ENCODE data around the gene TLR1. TPM values are rescaled to one million over a fixed set of nuclear protein-coding genes. Genes with fewer than 3 reads are reported as not detected.

Gene TLR1
- total RNA-seq, 1 experiment from 2014 or later, result 0.28 TPM

- H3K4me1 Mint-ChIP-seq, result no peaks in the 10 kb centered on the region
- H3K9me3 Mint-ChIP-seq, result peaks cover 42% of the 10 kb centered on the region
- ATAC-seq (no peak), DNase-seq (ENCODE audit: low spot score) (no peak)
- no peak overlapping the region for H3K27ac Mint-ChIP-seq
- POLR2A ChIA-PET, result no interaction called here
- peaks cover 16% of the 10 kb centered on the region for H3K36me3 Mint-ChIP-seq
- no peak overlapping the region for H3K4me3 Mint-ChIP-seq
- TF ChIP-seq USF1 (CRISPR knock-in tag; IDR thresholded peaks at IDR 0.05) (no peak), MXD4 (CRISPR knock-in tag; IDR thresholded peaks at IDR 0.05; ENCODE audit: borderline replicate concordance) (no peak), PREB (CRISPR knock-in tag; IDR thresholded peaks at IDR 0.05; ENCODE audit: borderline replicate concordance) (no peak), CREM (CRISPR knock-in tag; IDR thresholded peaks at IDR 0.05) (no peak), GRHL2 (CRISPR knock-in tag; IDR thresholded peaks at IDR 0.05; ENCODE audit: insufficient replicate concordance, severe bottlenecking) (no peak), FOXK1 (CRISPR knock-in tag; IDR thresholded peaks at IDR 0.05) (no peak), RELA (CRISPR knock-in tag; IDR thresholded peaks at IDR 0.05; ENCODE audit: borderline replicate concordance) (no peak)
- TF ChIP-seq, protein P1, sequence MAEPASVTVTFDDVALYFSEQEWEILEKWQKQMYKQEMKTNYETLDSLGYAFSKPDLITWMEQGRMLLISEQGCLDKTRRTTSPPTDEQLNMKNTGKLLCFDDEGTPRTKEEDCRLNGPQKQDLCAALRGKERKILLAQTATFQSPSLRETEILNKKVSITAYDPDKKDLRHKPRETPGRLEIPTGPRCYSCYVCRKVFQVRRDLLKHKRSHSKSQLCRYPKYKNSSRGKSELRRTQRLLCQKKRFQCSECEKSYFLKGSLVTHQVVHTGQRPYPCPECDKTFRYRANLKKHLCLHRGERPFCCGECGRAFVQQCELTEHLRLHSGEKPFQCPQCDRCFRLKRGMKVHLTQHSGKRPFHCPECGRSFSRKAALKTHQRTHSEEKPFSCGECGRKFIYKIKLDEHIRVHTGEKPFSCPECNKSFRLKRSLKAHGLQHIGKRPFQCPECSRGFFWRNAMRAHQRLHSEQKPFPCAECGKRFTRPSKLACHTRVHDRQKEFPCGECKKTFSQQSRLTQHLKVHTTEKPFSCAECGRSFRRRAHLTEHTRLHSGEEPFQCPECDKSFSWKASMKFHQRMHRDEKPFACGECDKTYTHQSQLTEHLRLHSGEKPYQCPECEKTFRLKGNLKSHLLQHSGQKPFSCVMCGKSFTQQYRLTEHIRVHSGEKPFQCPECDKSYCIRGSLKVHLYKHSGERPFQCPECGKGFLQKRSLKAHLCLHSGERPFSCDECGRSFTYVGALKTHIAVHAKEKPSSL (CRISPR knock-in tag; conservative IDR thresholded peaks at IDR 0.05), result no peak
- TF ChIP-seq, protein P2, sequence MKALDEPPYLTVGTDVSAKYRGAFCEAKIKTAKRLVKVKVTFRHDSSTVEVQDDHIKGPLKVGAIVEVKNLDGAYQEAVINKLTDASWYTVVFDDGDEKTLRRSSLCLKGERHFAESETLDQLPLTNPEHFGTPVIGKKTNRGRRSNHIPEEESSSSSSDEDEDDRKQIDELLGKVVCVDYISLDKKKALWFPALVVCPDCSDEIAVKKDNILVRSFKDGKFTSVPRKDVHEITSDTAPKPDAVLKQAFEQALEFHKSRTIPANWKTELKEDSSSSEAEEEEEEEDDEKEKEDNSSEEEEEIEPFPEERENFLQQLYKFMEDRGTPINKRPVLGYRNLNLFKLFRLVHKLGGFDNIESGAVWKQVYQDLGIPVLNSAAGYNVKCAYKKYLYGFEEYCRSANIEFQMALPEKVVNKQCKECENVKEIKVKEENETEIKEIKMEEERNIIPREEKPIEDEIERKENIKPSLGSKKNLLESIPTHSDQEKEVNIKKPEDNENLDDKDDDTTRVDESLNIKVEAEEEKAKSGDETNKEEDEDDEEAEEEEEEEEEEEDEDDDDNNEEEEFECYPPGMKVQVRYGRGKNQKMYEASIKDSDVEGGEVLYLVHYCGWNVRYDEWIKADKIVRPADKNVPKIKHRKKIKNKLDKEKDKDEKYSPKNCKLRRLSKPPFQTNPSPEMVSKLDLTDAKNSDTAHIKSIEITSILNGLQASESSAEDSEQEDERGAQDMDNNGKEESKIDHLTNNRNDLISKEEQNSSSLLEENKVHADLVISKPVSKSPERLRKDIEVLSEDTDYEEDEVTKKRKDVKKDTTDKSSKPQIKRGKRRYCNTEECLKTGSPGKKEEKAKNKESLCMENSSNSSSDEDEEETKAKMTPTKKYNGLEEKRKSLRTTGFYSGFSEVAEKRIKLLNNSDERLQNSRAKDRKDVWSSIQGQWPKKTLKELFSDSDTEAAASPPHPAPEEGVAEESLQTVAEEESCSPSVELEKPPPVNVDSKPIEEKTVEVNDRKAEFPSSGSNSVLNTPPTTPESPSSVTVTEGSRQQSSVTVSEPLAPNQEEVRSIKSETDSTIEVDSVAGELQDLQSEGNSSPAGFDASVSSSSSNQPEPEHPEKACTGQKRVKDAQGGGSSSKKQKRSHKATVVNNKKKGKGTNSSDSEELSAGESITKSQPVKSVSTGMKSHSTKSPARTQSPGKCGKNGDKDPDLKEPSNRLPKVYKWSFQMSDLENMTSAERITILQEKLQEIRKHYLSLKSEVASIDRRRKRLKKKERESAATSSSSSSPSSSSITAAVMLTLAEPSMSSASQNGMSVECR (CRISPR knock-in tag; IDR thresholded peaks at IDR 0.05; ENCODE audit: borderline replicate concordance), result no peak
- CTCF ChIA-PET, result interaction anchor here (0.5 kb wide), 1 partner anchor 18 kb away, joined by 3 read pairs; the partner anchor contains the start of gene TLR10
- H3K27me3 Mint-ChIP-seq (ENCODE audit: low read depth), result no peaks in the 10 kb centered on the region; the same call in 1 of the 2 replicates
These were observed 3.6 kb downstream of the TLR1 start for GRCh38 chr4:38800961-38801450.

- H3K9me3 Mint-ChIP-seq, result peaks cover 36% of the 10 kb centered on the region
- H3K27ac Mint-ChIP-seq, result no peak overlapping the region
- H3K27me3 Mint-ChIP-seq (ENCODE audit: low read depth), result no peaks in the 10 kb centered on the region; the same call in 1 of the 2 replicates
- no peaks in the 10 kb centered on the region for H3K4me1 Mint-ChIP-seq
- CTCF ChIA-PET, result no interaction called here
- DNase-seq (ENCODE audit: low spot score), result no peak
- H3K36me3 Mint-ChIP-seq, result peaks cover 13% of the 10 kb centered on the region
- POLR2A ChIA-PET, result no interaction called here
- H3K4me3 Mint-ChIP-seq, result no peak overlapping the region
- no peak for ATAC-seq
- TF ChIP-seq CDX4 (CRISPR knock-in tag; IDR thresholded peaks at IDR 0.05; ENCODE audit: borderline replicate concordance) (no peak), TEAD4 (CRISPR knock-in tag; IDR thresholded peaks at IDR 0.05) (no peak), PREB (CRISPR knock-in tag; IDR thresholded peaks at IDR 0.05; ENCODE audit: borderline replicate concordance) (no peak), ZNF263 (CRISPR knock-in tag; IDR thresholded peaks at IDR 0.05; ENCODE audit: low read depth) (no peak), FOXP4 (CRISPR knock-in tag; IDR thresholded peaks at IDR 0.05) (no peak)
- TF ChIP-seq, protein P3, sequence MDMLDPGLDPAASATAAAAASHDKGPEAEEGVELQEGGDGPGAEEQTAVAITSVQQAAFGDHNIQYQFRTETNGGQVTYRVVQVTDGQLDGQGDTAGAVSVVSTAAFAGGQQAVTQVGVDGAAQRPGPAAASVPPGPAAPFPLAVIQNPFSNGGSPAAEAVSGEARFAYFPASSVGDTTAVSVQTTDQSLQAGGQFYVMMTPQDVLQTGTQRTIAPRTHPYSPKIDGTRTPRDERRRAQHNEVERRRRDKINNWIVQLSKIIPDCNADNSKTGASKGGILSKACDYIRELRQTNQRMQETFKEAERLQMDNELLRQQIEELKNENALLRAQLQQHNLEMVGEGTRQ (CRISPR knock-in tag; IDR thresholded peaks at IDR 0.05), result no peak
- TF ChIP-seq, protein P4, sequence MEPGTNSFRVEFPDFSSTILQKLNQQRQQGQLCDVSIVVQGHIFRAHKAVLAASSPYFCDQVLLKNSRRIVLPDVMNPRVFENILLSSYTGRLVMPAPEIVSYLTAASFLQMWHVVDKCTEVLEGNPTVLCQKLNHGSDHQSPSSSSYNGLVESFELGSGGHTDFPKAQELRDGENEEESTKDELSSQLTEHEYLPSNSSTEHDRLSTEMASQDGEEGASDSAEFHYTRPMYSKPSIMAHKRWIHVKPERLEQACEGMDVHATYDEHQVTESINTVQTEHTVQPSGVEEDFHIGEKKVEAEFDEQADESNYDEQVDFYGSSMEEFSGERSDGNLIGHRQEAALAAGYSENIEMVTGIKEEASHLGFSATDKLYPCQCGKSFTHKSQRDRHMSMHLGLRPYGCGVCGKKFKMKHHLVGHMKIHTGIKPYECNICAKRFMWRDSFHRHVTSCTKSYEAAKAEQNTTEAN (CRISPR knock-in tag; IDR thresholded peaks at IDR 0.05), result no peak
These were observed 4.2 kb downstream of the TLR1 start for GRCh38 chr4:38800366-38800765.
